ENCODE measurements around the gene CCDC85C. TPM values are rescaled to one million over a fixed set of nuclear protein-coding genes. Genes with fewer than 3 reads are reported as not detected.

CCDC85C gene
- total and polyA plus RNA-seq, 2 of the 4 experiments (the other 2 are of a cell fraction) = 16.0 to 19.0 TPM

DNA sequence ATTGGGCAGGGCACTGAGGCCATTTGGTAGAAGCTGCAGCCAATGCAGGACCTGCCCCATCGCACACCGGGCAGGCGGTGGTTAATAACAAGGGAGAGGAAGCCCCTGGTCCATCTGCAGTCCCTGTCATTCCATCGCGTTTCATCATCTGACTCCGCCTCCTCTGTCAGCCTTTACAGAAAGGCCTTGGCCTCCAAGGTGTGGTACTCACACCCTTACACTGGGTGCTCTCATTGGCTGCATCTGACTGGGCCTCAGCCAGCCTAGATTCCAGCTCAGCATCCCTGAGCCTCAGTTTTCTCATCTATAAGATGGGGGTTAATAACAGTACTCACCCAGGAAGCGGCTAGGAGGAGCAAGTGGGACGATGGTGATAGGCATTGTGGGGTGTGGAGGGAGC is 26.2 kb upstream of the CCDC85C start:
- Histone ChIP-seq H2BK15ac (ENCODE audit: low read depth, low read length) (no peak overlapping the region), H2BK5ac (ENCODE audit: low read depth, low read length, poor library complexity, severe bottlenecking) (no peak overlapping the region), H3K23ac (ENCODE audit: low read depth, low read length) (no peak overlapping the region), H3K18ac (ENCODE audit: low read depth, low read length) (no peak overlapping the region), H4K5ac (ENCODE audit: low read depth, low read length) (no peak overlapping the region), H3K4me3 (ENCODE audit: insufficient read depth, low read depth, low read length) (no peak overlapping the region), H2BK120ac (ENCODE audit: low read depth, low read length) (no peak overlapping the region), H3K36me3 (ENCODE audit: control insufficient read depth, insufficient read depth, low read length) (no peaks in the 10 kb centered on the region), H2AFZ (replicated peaks; ENCODE audit: low read length, poor library complexity) (no peak overlapping the region), H2AK9ac (replicated peaks; ENCODE audit: low read depth, low read length, poor library complexity) (no peak overlapping the region), H3K27ac (ENCODE audit: insufficient read depth, low read length) (no peak overlapping the region), H4K20me1 (ENCODE audit: insufficient read depth, low read length) (no peaks in the 10 kb centered on the region), H2BK20ac (ENCODE audit: low read depth, low read length) (no peak overlapping the region), H3K9me3 (ENCODE audit: control insufficient read depth, insufficient read depth, low read length) (no peaks in the 10 kb centered on the region), H3K27me3 (ENCODE audit: control insufficient read depth, insufficient read depth, low read length) (peaks cover 11% of the 10 kb centered on the region; the same call in 1 of the 2 replicates), H3K4me1 (ENCODE audit: control insufficient read depth, insufficient read depth, low read length) (peaks cover 6% of the 10 kb centered on the region; the same call in 1 of the 2 replicates), H3K9me1 (ENCODE audit: insufficient read depth, low read length) (no peaks in the 10 kb centered on the region; the same call in 1 of the 2 replicates), H3K4ac (ENCODE audit: low read depth, low read length) (no peak overlapping the region), H4K91ac (ENCODE audit: insufficient read depth, low read depth, low read length) (no peak overlapping the region), H3K14ac (replicated peaks; ENCODE audit: low read depth, low read length) (no peak overlapping the region), H3K9ac (ENCODE audit: low read depth, low read length) (no peak overlapping the region), H3K4me2 (ENCODE audit: low read depth, low read length) (no peak overlapping the region), H4K8ac (ENCODE audit: low read depth in 2 of 2, low read length in 2 of 2) (no peak overlapping the region), H2AK5ac (ENCODE audit: low read depth, low read length) (no peak overlapping the region; the same call in 1 of the 2 replicates), H3K56ac (ENCODE audit: extremely low read depth, insufficient read depth, low read length) (no peak overlapping the region), H3K79me1 (ENCODE audit: low read depth in 1 of 2, low read length in 2 of 2) (no peaks in the 10 kb centered on the region)
- no TSS peak for BruUV-seq (replicated peaks)
- DNase-seq (no peak), ATAC-seq (ENCODE audit: low read depth) (no peak)
- CTCF ChIA-PET = no interaction called here
- WGBS, 2 experiments (ENCODE audit: extremely low coverage in 2 of 2, insufficient read length in 1 of 2) = 27% methylated on average over 3 of the region's 8 CpGs; no CpG with 5 or more reads in 1 of the 2 experiments
- intact Hi-C loops (cut with micrococcal nuclease) = no loop called here
- TF ChIP-seq SMC3 (IDR thresholded peaks at IDR 0.05; ENCODE audit: low read depth, low read length) (no peak), NFE2L2 (IDR thresholded peaks at IDR 0.05; ENCODE audit: low read depth, low read length) (no peak), MXI1 (IDR thresholded peaks at IDR 0.05; ENCODE audit: borderline replicate concordance, low read depth, low read length) (no peak), BHLHE40 (IDR thresholded peaks at IDR 0.05; ENCODE audit: low read depth, low read length) (no peak), CEBPB (IDR thresholded peaks at IDR 0.05; ENCODE audit: low read depth, low read length) (no peak), MAFK (IDR thresholded peaks at IDR 0.05; ENCODE audit: low read depth, low read length) (no peak), FOS (IDR thresholded peaks at IDR 0.05; ENCODE audit: low read depth, low read length) (no peak), RCOR1 (IDR thresholded peaks at IDR 0.05; ENCODE audit: insufficient replicate concordance, low read length) (no peak), POLR2A (IDR thresholded peaks at IDR 0.05; ENCODE audit: low read depth, low read length) (no peak), CHD1 (IDR thresholded peaks at IDR 0.05; ENCODE audit: low read depth, low read length) (no peak)
- TF ChIP-seq, protein P1, sequence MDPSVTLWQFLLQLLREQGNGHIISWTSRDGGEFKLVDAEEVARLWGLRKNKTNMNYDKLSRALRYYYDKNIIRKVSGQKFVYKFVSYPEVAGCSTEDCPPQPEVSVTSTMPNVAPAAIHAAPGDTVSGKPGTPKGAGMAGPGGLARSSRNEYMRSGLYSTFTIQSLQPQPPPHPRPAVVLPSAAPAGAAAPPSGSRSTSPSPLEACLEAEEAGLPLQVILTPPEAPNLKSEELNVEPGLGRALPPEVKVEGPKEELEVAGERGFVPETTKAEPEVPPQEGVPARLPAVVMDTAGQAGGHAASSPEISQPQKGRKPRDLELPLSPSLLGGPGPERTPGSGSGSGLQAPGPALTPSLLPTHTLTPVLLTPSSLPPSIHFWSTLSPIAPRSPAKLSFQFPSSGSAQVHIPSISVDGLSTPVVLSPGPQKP (IDR thresholded peaks at IDR 0.05; ENCODE audit: borderline replicate concordance, low read depth, low read length) = no peak
- TF ChIP-seq, protein P2, sequence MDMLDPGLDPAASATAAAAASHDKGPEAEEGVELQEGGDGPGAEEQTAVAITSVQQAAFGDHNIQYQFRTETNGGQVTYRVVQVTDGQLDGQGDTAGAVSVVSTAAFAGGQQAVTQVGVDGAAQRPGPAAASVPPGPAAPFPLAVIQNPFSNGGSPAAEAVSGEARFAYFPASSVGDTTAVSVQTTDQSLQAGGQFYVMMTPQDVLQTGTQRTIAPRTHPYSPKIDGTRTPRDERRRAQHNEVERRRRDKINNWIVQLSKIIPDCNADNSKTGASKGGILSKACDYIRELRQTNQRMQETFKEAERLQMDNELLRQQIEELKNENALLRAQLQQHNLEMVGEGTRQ (IDR thresholded peaks at IDR 0.05; ENCODE audit: low read depth, low read length) = no peak
- TF ChIP-seq, protein P3, sequence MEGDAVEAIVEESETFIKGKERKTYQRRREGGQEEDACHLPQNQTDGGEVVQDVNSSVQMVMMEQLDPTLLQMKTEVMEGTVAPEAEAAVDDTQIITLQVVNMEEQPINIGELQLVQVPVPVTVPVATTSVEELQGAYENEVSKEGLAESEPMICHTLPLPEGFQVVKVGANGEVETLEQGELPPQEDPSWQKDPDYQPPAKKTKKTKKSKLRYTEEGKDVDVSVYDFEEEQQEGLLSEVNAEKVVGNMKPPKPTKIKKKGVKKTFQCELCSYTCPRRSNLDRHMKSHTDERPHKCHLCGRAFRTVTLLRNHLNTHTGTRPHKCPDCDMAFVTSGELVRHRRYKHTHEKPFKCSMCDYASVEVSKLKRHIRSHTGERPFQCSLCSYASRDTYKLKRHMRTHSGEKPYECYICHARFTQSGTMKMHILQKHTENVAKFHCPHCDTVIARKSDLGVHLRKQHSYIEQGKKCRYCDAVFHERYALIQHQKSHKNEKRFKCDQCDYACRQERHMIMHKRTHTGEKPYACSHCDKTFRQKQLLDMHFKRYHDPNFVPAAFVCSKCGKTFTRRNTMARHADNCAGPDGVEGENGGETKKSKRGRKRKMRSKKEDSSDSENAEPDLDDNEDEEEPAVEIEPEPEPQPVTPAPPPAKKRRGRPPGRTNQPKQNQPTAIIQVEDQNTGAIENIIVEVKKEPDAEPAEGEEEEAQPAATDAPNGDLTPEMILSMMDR (conservative IDR thresholded peaks at IDR 0.05; ENCODE audit: low read depth, low read length) = no peak
- in situ Hi-C loops (cut with MboI; ENCODE audit: low sequenced_read_pairs) = no loop called here
- dilution Hi-C loops (cut with HindIII; ENCODE audit: low sequenced_read_pairs, unreplicated experiment) = no loop called here
- POLR2A ChIA-PET (ENCODE audit: unreplicated experiment) = interaction anchor here (0.6 kb wide), 1 partner anchor 27 kb away, joined by 3 read pairs; no protein-coding TSS in a partner anchor
